KOPT-K1 (cell line): ENCODE measurements around the gene CERS1.

Experiments used
- H3K27ac ChIP-seq: fragments of 200-600 bp; sonication (generic); 2 replicates; pipeline ENCODE4 v1.5.1; 2016; ENCODE audit warnings: antibody characterized with exemption, mild to moderate bottlenecking, low read depth, low read length; ENCODE audit not compliant: poor library complexity, severe bottlenecking
- H3K36me3 ChIP-seq: fragments of 200-600 bp; sonication (generic); 2 replicates; pipeline ENCODE4 v1.5.1; 2017; ENCODE audit warnings: antibody characterized with exemption, mild to moderate bottlenecking, low read length, moderate library complexity; ENCODE audit not compliant: insufficient read depth
- H3K9me3 ChIP-seq: fragments of 200-600 bp; sonication (generic); 2 replicates; pipeline ENCODE4 v1.5.1; 2017; ENCODE audit warnings: antibody characterized with exemption, low read length, mild to moderate bottlenecking; ENCODE audit not compliant: insufficient read depth, poor library complexity, severe bottlenecking

Gene CERS1

GRCh38 chr19:18871543-18871942, 24.4 kb downstream of the CERS1 start:
- Histone ChIP-seq H3K36me3 (peaks cover 35% of the 10 kb centered on the region), H3K27ac (no peak overlapping the region), H3K9me3 (peaks cover under 1% of the 10 kb centered on the region)

GRCh38 chr19:18870531-18871172, 25.3 kb downstream of the CERS1 start:
- no peak overlapping the region for H3K27ac ChIP-seq

GRCh38 chr19:18869781-18870530, 26.0 kb downstream of the CERS1 start:
- peaks cover 43% of the 10 kb centered on the region for H3K36me3 ChIP-seq
- no peaks in the 10 kb centered on the region for H3K9me3 ChIP-seq
- H3K27ac ChIP-seq = no peak overlapping the region

More at GRCh38 chr19:18870531-18871172, 25.3 kb downstream of the CERS1 start:
- no peaks in the 10 kb centered on the region for H3K9me3 ChIP-seq
- H3K36me3 ChIP-seq = peaks cover 41% of the 10 kb centered on the region

GRCh38 chr19:18869023-18869618, 26.8 kb downstream of the CERS1 start:
- no peaks in the 10 kb centered on the region for H3K9me3 ChIP-seq
- no peak overlapping the region for H3K27ac ChIP-seq
- H3K36me3 ChIP-seq = peaks cover 52% of the 10 kb centered on the region

GRCh38 chr19:18868380-18869022, 27.5 kb downstream of the CERS1 start:
- no peak overlapping the region for H3K27ac ChIP-seq
- H3K36me3 ChIP-seq = peaks cover 58% of the 10 kb centered on the region
- no peaks in the 10 kb centered on the region for H3K9me3 ChIP-seq

GRCh38 chr19:18867751-18868150, 28.2 kb downstream of the CERS1 start:
- no peak overlapping the region for H3K27ac ChIP-seq
- H3K9me3 ChIP-seq = no peaks in the 10 kb centered on the region
- H3K36me3 ChIP-seq = peaks cover 65% of the 10 kb centered on the region

- peaks cover 71% of the 10 kb centered on the region for H3K36me3 ChIP-seq
- no peaks in the 10 kb centered on the region for H3K9me3 ChIP-seq
- no peak overlapping the region for H3K27ac ChIP-seq
Observed at GRCh38 chr19:18867199-18867598, 28.8 kb downstream of the CERS1 start.

- Histone ChIP-seq H3K36me3 (peaks cover 75% of the 10 kb centered on the region), H3K9me3 (no peaks in the 10 kb centered on the region), H3K27ac (no peak overlapping the region)
Observed at GRCh38 chr19:18866800-18867123, 29.2 kb downstream of the CERS1 start.

- Histone ChIP-seq H3K27ac (no peak overlapping the region), H3K36me3 (peaks cover 81% of the 10 kb centered on the region), H3K9me3 (no peaks in the 10 kb centered on the region)
Observed at GRCh38 chr19:18865973-18866799, 29.8 kb downstream of the CERS1 start.

GRCh38 chr19:18865106-18865972, 30.6 kb downstream of the CERS1 start:
- Histone ChIP-seq H3K36me3 (peaks cover 82% of the 10 kb centered on the region), H3K9me3 (no peaks in the 10 kb centered on the region), H3K27ac (no peak overlapping the region)

GRCh38 chr19:18863843-18864362, 32.1 kb downstream of the CERS1 start:
- no peaks in the 10 kb centered on the region for H3K9me3 ChIP-seq
- H3K27ac ChIP-seq = no peak overlapping the region
- H3K36me3 ChIP-seq = peaks cover 97% of the 10 kb centered on the region

GRCh38 chr19:18862976-18863842, 32.7 kb downstream of the CERS1 start:
- H3K9me3 ChIP-seq = no peaks in the 10 kb centered on the region
- H3K36me3 ChIP-seq = peaks cover 100% of the 10 kb centered on the region
- no peak overlapping the region for H3K27ac ChIP-seq

GRCh38 chr19:18861917-18862316, 34.0 kb downstream of the CERS1 start:
- H3K36me3 ChIP-seq = peaks cover 100% of the 10 kb centered on the region
- no peak overlapping the region for H3K27ac ChIP-seq
- no peaks in the 10 kb centered on the region for H3K9me3 ChIP-seq
